ENCODE results near the gene SLC26A1.
A peak's percentile ranks its signal among the peaks of the same experiment; 100 is the strongest.

The SLC26A1 gene

GRCh38 chr4:965766-966134 is 27.5 kb downstream of the SLC26A1 start:
- Histone ChIP-seq H3K9me3 (replicated peaks in 1 of 2; ENCODE audit: control insufficient read depth in 2 of 2, insufficient read depth in 1 of 2, low read depth in 1 of 2, low read length in 2 of 2) (no peaks in the 10 kb centered on the region), H2AK5ac (ENCODE audit: low read depth, low read length) (no peak overlapping the region), H3K4me2 (ENCODE audit: insufficient read depth, low read length, poor library complexity, severe bottlenecking) (no peak overlapping the region), H2AFZ (ENCODE audit: low read length) (no peak overlapping the region), H4K8ac (ENCODE audit: low read depth, low read length) (no peak overlapping the region), H3K4ac (ENCODE audit: low read length) (no peak overlapping the region), H2BK15ac (ENCODE audit: low read length) (no peak overlapping the region), H3K14ac (ENCODE audit: low read length) (no peak overlapping the region), H3K4me3 (ENCODE audit: low read length in 2 of 2) (no peak overlapping the region), H3K36me3 (replicated peaks in 1 of 2; ENCODE audit: control insufficient read depth in 2 of 2, insufficient read depth in 2 of 2, low read length in 2 of 2) (peaks cover 2 to 21% of the 10 kb centered on the region in 2 donors), H2BK120ac (ENCODE audit: low read depth, low read length) (no peak overlapping the region), H3K27me3 (ENCODE audit: control insufficient read depth in 3 of 3, insufficient read depth in 3 of 3, low read depth in 1 of 3, low read length in 3 of 3) (peaks cover 0 to 27% (median 10%) of the 10 kb centered on the region in 3 experiments), H3K27ac (replicated peaks; ENCODE audit: low read length) (no peak overlapping the region), H3K79me1 (ENCODE audit: low read depth, low read length) (peaks cover 3% of the 10 kb centered on the region), H3K18ac (ENCODE audit: low read length) (no peak overlapping the region), H2BK12ac (ENCODE audit: low read length) (no peak overlapping the region), H3K4me1 (ENCODE audit: control insufficient read depth in 2 of 2, insufficient read depth in 1 of 2, low read depth in 1 of 2, low read length in 2 of 2) (no peaks in the 10 kb centered on the region), H3K9ac (ENCODE audit: low read depth, low read length, poor library complexity) (peak overlapping the region; percentile 4), H3K23ac (ENCODE audit: low read depth, low read length, poor library complexity) (no peak overlapping the region), H2BK5ac (ENCODE audit: low read length) (no peak overlapping the region), H4K91ac (ENCODE audit: low read depth, low read length, poor library complexity) (no peak overlapping the region)
- no peak for DNase-seq (ENCODE audit: low spot score)
- WGBS, 2 donors (ENCODE audit: extremely low coverage in 2 of 2, insufficient read length in 2 of 2, insufficient replicate concordance in 1 of 2), result no CpG with 5 or more reads among the region's 21 CpGs

- H3K18ac ChIP-seq (ENCODE audit: low read length), result no peak overlapping the region
- no peak overlapping the region for H4K91ac ChIP-seq (ENCODE audit: low read depth, low read length, poor library complexity)
- peak overlapping the region; percentile 55 for H3K23ac ChIP-seq (ENCODE audit: low read depth, low read length, poor library complexity)
- no peak overlapping the region for H2BK5ac ChIP-seq (ENCODE audit: low read length)
- H4K8ac ChIP-seq (ENCODE audit: low read depth, low read length), result no peak overlapping the region
- no peak for DNase-seq (ENCODE audit: low spot score)
- no peaks in the 10 kb centered on the region for H3K9me3 ChIP-seq (replicated peaks in 1 of 2; ENCODE audit: control insufficient read depth in 2 of 2, insufficient read depth in 1 of 2, low read depth in 1 of 2, low read length in 2 of 2)
- peaks cover 0 to 22% (median 10%) of the 10 kb centered on the region in 3 experiments for H3K27me3 ChIP-seq (ENCODE audit: control insufficient read depth in 3 of 3, insufficient read depth in 3 of 3, low read depth in 1 of 3, low read length in 3 of 3)
- no peak overlapping the region for H3K27ac ChIP-seq (replicated peaks; ENCODE audit: low read length)
- no peaks in the 10 kb centered on the region for H3K4me1 ChIP-seq (ENCODE audit: control insufficient read depth in 2 of 2, insufficient read depth in 1 of 2, low read depth in 1 of 2, low read length in 2 of 2)
- no peak overlapping the region for H2AK5ac ChIP-seq (ENCODE audit: low read depth, low read length)
- no peak overlapping the region for H3K14ac ChIP-seq (ENCODE audit: low read length)
- no peak overlapping the region for H3K4me3 ChIP-seq (ENCODE audit: low read length in 2 of 2)
- no peak overlapping the region for H2AFZ ChIP-seq (ENCODE audit: low read length)
- H3K4me2 ChIP-seq (ENCODE audit: insufficient read depth, low read length, poor library complexity, severe bottlenecking), result no peak overlapping the region
- H2BK12ac ChIP-seq (ENCODE audit: low read length), result no peak overlapping the region
- no CpG with 5 or more reads among the region's 26 CpGs for WGBS, 2 donors (ENCODE audit: extremely low coverage in 2 of 2, insufficient read length in 2 of 2, insufficient replicate concordance in 1 of 2)
- H3K9ac ChIP-seq (ENCODE audit: low read depth, low read length, poor library complexity), result peak overlapping the region; percentile 64
- H3K36me3 ChIP-seq (replicated peaks in 1 of 2; ENCODE audit: control insufficient read depth in 2 of 2, insufficient read depth in 2 of 2, low read length in 2 of 2), result peaks cover 2 to 21% of the 10 kb centered on the region in 2 donors
- H3K4ac ChIP-seq (ENCODE audit: low read length), result no peak overlapping the region
- H2BK120ac ChIP-seq (ENCODE audit: low read depth, low read length), result no peak overlapping the region
- peaks cover 3% of the 10 kb centered on the region for H3K79me1 ChIP-seq (ENCODE audit: low read depth, low read length)
- no peak overlapping the region for H2BK15ac ChIP-seq (ENCODE audit: low read length)
These were observed 28.0 kb downstream of the SLC26A1 start for GRCh38 chr4:965048-965765.

- Histone ChIP-seq H3K9me3 (replicated peaks in 1 of 2; ENCODE audit: control insufficient read depth in 2 of 2, insufficient read depth in 1 of 2, low read depth in 1 of 2, low read length in 2 of 2) (no peaks in the 10 kb centered on the region), H3K4me2 (ENCODE audit: insufficient read depth, low read length, poor library complexity, severe bottlenecking) (no peak overlapping the region), H3K9ac (ENCODE audit: low read depth, low read length, poor library complexity) (peak overlapping the region; percentile 70), H2AFZ (ENCODE audit: low read length) (no peak overlapping the region), H3K36me3 (replicated peaks in 1 of 2; ENCODE audit: control insufficient read depth in 2 of 2, insufficient read depth in 2 of 2, low read length in 2 of 2) (peaks cover 2 to 21% of the 10 kb centered on the region in 2 donors), H3K79me1 (ENCODE audit: low read depth, low read length) (peaks cover 3% of the 10 kb centered on the region), H3K14ac (ENCODE audit: low read length) (no peak overlapping the region), H2AK5ac (ENCODE audit: low read depth, low read length) (no peak overlapping the region), H4K8ac (ENCODE audit: low read depth, low read length) (no peak overlapping the region), H2BK15ac (ENCODE audit: low read length) (no peak overlapping the region), H3K4ac (ENCODE audit: low read length) (no peak overlapping the region), H2BK120ac (ENCODE audit: low read depth, low read length) (no peak overlapping the region), H2BK12ac (ENCODE audit: low read length) (no peak overlapping the region), H3K4me3 (ENCODE audit: low read length in 2 of 2) (no peak overlapping the region), H2BK5ac (ENCODE audit: low read length) (no peak overlapping the region), H3K18ac (ENCODE audit: low read length) (no peak overlapping the region), H3K23ac (ENCODE audit: low read depth, low read length, poor library complexity) (peak overlapping the region; percentile 85), H3K4me1 (ENCODE audit: control insufficient read depth in 2 of 2, insufficient read depth in 1 of 2, low read depth in 1 of 2, low read length in 2 of 2) (no peaks in the 10 kb centered on the region), H3K27ac (replicated peaks; ENCODE audit: low read length) (no peak overlapping the region), H4K91ac (ENCODE audit: low read depth, low read length, poor library complexity) (no peak overlapping the region), H3K27me3 (ENCODE audit: control insufficient read depth in 3 of 3, insufficient read depth in 3 of 3, low read depth in 1 of 3, low read length in 3 of 3) (peaks cover 0 to 22% (median 10%) of the 10 kb centered on the region in 3 experiments)
- no peak for DNase-seq (ENCODE audit: low spot score)
- WGBS, 2 donors (ENCODE audit: extremely low coverage in 2 of 2, insufficient read length in 2 of 2, insufficient replicate concordance in 1 of 2), result no CpG with 5 or more reads among the region's 23 CpGs
These were observed 28.7 kb downstream of the SLC26A1 start for GRCh38 chr4:964346-965025.
